DOHH2 (cell line): ENCODE results near the gene ADPGK.
A peak's percentile ranks its signal among the peaks of the same experiment; 100 is the strongest.

ENCODE experiments used
- H3F3A ChIP-seq: fragments of 200-600 bp; sonication (generic), shearing (Covaris generic); 2 replicates; pipeline ENCODE4 v1.6.0; 2016; ENCODE audit warnings: antibody characterized with exemption, mild to moderate bottlenecking; ENCODE audit not compliant: control insufficient read depth, insufficient read depth
- H3K27ac ChIP-seq: fragments of 200-600 bp; sonication (generic); 2 replicates; pipeline ENCODE4 v1.5.1; 2014; ENCODE audit warnings: low read depth, mild to moderate bottlenecking, low read length, moderate library complexity
- H3K27me3 ChIP-seq: fragments of 200-600 bp; sonication (generic); 2 replicates; pipeline ENCODE4 v1.6.1; 2014; ENCODE audit warnings: mild to moderate bottlenecking, low read length, mixed read lengths; ENCODE audit not compliant: control insufficient read depth
- H3K36me3 ChIP-seq: fragments of 200-600 bp; sonication (generic); 2 replicates; pipeline ENCODE4 v1.6.1; 2014; ENCODE audit warnings: mild to moderate bottlenecking, low read length, moderate library complexity, mixed read lengths; ENCODE audit not compliant: control insufficient read depth
- H3K4me1 ChIP-seq: fragments of 200-600 bp; sonication (generic); 2 replicates; pipeline ENCODE4 v1.6.1; 2014; ENCODE audit warnings: mild to moderate bottlenecking, low read length, mixed read lengths; ENCODE audit not compliant: control insufficient read depth
- H3K4me2 ChIP-seq: fragments of 200-600 bp; sonication (generic); 2 replicates; pipeline ENCODE4 v1.6.0; 2014; ENCODE audit warnings: mild to moderate bottlenecking, low read length, moderate library complexity
- H3K4me3 ChIP-seq: fragments of 200-600 bp; sonication (generic); 2 replicates; pipeline ENCODE4 v1.5.1; 2014; ENCODE audit warnings: mild to moderate bottlenecking, low read length, mixed read lengths
- H3K79me2 ChIP-seq: fragments of 200-600 bp; sonication (generic); 2 replicates; pipeline ENCODE4 v1.6.1; 2014; ENCODE audit warnings: mild to moderate bottlenecking, low read length, mixed read lengths; ENCODE audit not compliant: control insufficient read depth
- H3K9me2 ChIP-seq: fragments of 200-600 bp; sonication (generic); replicated peaks from 2 replicates; pipeline ENCODE4 v1.6.1; 2014; ENCODE audit warnings: mild to moderate bottlenecking, low read length, mixed read lengths; ENCODE audit not compliant: control insufficient read depth
- H3K9me3 ChIP-seq: fragments of 200-600 bp; sonication (generic); 2 replicates; pipeline ENCODE4 v1.6.1; 2014; ENCODE audit warnings: antibody characterized with exemption, low read length, mixed read lengths; ENCODE audit not compliant: control insufficient read depth, insufficient read depth
- H4K20me1 ChIP-seq: fragments of 200-600 bp; sonication (generic); 2 replicates; pipeline ENCODE4 v1.6.0; 2014; ENCODE audit warnings: low read depth, mild to moderate bottlenecking, antibody characterized with exemption, low read length, moderate library complexity; ENCODE audit not compliant: control insufficient read depth, insufficient read depth
- CTCF ChIP-seq: fragments of 200-600 bp; sonication (generic); IDR thresholded peaks from one replicate; pipeline ENCODE4 v1.5.1; 2014; ENCODE audit warnings: antibody characterized with exemption, mild to moderate bottlenecking, low read depth, low read length; ENCODE audit not compliant: poor library complexity, severe bottlenecking
- EZH2phosphoT487 ChIP-seq: fragments of 200-600 bp; sonication (generic); IDR thresholded peaks from 2 replicates; pipeline ENCODE4 v1.6.1; 2017; ENCODE audit warnings: borderline replicate concordance, mild to moderate bottlenecking, antibody characterized with exemption, low read length, moderate library complexity, mixed read lengths

ADPGK gene

GRCh38 chr15:72783640-72784455 lies at the start of gene ADPGK:
ADPGK (minus strand) TSS chr15:72783758; CDS start chr15:72783691, 67 bp downstream.
- Histone ChIP-seq H3K27me3 (no peaks in the 10 kb centered on the region), H3K79me2 (peaks cover 49% of the 10 kb centered on the region), H3K4me1 (peaks cover 26% of the 10 kb centered on the region), H3K4me3 (peak within 1 kb of the TSS; percentile 80), H3K9me3 (no peaks in the 10 kb centered on the region), H3K36me3 (peaks cover 35% of the 10 kb centered on the region), H3K27ac (peak within 1 kb of the TSS; percentile 63), H3K9me2 (no peaks in the 10 kb centered on the region), H3F3A (no peaks in the 10 kb centered on the region), H3K4me2 (peak within 1 kb of the TSS; percentile 97), H4K20me1 (peaks cover 5% of the 10 kb centered on the region; the same call in 1 of the 2 replicates)
- no peak for TF ChIP-seq EZH2phosphoT487
- peak; percentile 74 for TF ChIP-seq CTCF

GRCh38 chr15:72827226-72827625 lies 43.7 kb upstream of the ADPGK start:
- Histone ChIP-seq H3K4me3 (no peak overlapping the region), H3K79me2 (no peaks in the 10 kb centered on the region), H3K9me3 (no peaks in the 10 kb centered on the region), H3K27me3 (peaks cover 21% of the 10 kb centered on the region), H3K9me2 (no peaks in the 10 kb centered on the region), H3K4me2 (no peak overlapping the region), H4K20me1 (no peaks in the 10 kb centered on the region), H3K36me3 (no peaks in the 10 kb centered on the region), H3F3A (no peaks in the 10 kb centered on the region), H3K4me1 (no peaks in the 10 kb centered on the region), H3K27ac (no peak overlapping the region)
- TF ChIP-seq EZH2phosphoT487 (no peak), CTCF (no peak)

- no peaks in the 10 kb centered on the region for H3F3A ChIP-seq
- no peaks in the 10 kb centered on the region for H4K20me1 ChIP-seq
- no peaks in the 10 kb centered on the region for H3K36me3 ChIP-seq
- peaks cover 18% of the 10 kb centered on the region for H3K27me3 ChIP-seq
- H3K9me3 ChIP-seq: no peaks in the 10 kb centered on the region
- no peak overlapping the region for H3K4me2 ChIP-seq
- TF ChIP-seq CTCF (no peak), EZH2phosphoT487 (no peak)
- H3K27ac ChIP-seq: no peak overlapping the region
- no peaks in the 10 kb centered on the region for H3K79me2 ChIP-seq
- no peak overlapping the region for H3K4me3 ChIP-seq
- no peaks in the 10 kb centered on the region for H3K9me2 ChIP-seq
- H3K4me1 ChIP-seq: no peaks in the 10 kb centered on the region
Measured at GRCh38 chr15:72826611-72827010, 43.1 kb upstream of the ADPGK start.
